Inflammatory macrophage (primary cell): Measurements from ENCODE around the gene GLI1.
A peak's percentile ranks its signal among the peaks of the same experiment; 100 is the strongest.
"Not testable (repeated sequence)": the region's sequence is repeated elsewhere in the genome, so short reads cannot be mapped to it uniquely, and the experiment has no call there.

Experiments used
- DNase-seq, 2 donors: peaks; one replicate each; pipeline ENCODE4 v3.0.0-alpha.2; 2020 to 2022
- total RNA-seq, 18 experiments: gene quantifications; one replicate each; lab custom pipeline; 2026; ENCODE audit warnings: mixed read lengths in 6 of 18, inconsistent platforms in 2 of 18; lab: John Stamatoyannopoulos, UW

Gene GLI1
- total RNA-seq, result 0 to 0.57 (median 0.07) reads per million in 18 experiments

DNA sequence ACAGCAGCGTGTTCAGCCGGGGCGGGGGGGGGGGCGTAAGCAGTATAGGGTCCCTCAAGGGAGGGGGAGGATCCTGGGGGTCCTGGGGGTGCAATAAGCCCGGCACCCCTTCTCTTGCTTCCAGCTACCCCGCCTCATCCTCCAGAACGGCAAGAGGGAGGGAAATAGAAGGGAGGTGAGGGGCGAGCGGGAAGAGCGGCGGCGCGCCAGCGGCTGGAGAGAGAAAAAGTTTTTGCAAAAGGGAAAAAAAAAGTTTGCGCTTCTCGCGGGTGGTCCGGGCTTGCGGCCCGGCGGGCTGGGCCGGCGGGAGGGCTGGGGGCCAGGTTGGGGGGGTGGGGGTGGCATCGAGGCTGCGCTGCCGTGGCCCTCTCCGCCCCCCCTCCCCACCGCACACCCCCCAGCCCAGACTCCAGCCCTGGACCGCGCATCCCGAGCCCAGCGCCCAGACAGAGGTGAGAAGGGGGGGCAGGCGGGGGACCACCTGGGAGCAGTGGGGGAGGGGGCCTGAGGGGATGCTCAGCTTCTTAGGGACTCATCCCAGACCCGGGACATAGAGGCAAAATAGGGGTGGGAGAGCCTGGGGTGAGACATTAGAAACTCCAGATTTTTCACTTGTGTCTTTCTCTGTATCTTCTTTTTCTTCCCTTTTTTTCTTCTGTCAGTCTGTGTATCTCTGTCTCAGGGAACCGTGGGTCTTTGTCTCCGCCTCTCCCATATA is at the start of gene GLI1:
Gene GLI1 (plus strand): TSS at position 36 of the 718 bp plus-strand sequence. CDS start 3,907 bp downstream, outside the sequence.
- DNase-seq, result no peak

DNA sequence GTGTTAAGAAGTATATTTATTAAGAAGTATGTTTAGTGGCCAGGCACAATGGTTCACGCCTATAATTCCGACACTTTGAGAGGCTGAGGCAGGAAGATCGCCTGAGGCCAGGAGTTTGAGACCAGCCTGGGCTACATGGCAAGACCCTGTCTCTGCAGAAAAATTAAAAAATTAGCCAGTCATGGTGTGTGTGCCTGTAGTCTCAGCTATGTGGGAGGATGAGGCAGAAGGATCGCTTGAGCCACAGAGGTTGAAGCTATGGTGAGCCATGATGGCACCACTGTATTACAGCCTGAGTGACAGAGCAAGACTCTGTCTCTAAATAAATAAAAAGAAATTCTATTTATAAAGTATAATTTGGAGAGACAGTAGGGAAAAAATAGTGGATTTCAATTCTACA is 49.1 kb upstream of the GLI1 start:
- DNase-seq, result no peak

DNA sequence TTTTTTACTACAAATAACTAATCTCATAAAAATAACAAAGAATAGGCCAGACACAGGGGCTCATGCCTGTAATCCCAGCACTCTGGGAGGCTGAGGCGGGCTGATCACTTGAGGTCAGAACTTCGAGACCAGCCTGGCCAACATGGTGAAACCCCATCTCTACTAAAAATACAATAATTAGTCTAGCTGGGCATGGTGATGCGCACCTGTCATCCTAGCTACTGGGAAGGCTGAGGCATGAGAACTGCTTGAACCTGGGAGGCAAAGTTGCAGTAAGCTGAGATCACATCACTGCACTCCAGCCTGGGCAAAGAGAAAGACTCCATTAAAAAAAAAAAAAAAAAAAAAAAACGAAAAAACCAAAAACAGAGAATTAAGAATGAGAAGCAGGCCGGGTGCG is 45.4 kb upstream of the GLI1 start:
- DNase-seq, result not testable (repeated sequence)

DNA sequence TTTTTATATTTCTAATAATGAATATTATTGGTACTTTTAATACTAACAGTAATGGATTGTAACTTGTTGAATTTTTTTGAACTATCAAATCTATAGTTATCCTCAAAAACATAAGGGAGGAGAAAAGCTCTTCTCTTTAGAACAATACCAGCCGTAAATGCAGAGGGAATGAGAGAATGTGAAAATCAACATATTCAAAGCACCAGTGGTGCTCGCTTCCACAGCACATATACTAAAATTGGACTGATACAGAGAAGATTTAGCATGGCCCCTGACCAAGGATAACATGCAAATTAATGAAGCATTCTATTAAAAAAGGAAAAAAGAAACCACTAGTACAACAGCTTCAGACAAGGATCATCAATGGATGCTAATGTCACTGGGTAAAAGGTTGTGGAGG is 44.5 kb upstream of the GLI1 start:
- DNase-seq, result no peak

DNA sequence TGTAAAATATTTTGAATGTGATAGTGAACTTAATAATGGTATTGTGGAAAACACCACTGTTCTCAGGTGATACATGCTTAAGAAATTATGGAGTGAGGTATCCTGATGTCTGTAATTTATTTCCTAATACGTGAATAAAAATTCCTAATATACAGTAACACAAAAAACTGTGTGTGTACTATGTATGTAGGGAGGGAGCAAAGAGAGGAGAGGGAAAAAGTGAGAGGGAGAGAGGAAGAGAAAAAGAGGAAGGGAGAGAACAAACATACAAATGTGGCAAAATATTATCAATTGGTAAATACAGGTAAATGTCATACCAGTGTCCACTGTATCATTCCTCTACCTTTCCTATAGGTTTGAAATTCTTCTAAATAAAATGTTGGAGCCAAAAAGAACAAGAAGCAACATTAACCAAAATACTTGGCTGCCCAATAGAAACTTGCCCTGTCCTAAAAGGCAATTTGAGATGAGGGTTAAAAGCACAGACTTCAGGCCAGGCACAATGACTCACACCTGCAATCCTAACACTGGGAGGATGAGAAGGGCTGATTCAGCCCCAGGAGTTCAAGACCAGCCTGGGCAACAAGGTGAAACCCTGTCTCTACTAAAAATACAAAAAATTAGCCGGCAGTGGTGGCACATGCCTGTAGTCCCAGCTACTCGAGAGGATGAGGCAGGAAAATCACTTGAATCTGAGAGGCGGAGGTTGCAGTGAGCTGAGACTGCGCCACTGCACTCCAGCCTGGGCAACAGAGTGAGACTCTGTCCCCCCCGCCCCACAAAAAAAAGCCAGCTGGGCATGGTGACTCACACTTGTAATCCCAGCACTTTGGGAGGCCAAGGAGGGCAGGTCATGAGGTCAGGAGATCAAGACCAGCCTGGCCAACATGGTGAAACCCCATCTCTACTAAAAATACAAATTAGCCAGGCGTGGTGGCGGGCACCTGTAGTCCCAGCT is 43.3 kb upstream of the GLI1 start:
- DNase-seq, result no peak

DNA sequence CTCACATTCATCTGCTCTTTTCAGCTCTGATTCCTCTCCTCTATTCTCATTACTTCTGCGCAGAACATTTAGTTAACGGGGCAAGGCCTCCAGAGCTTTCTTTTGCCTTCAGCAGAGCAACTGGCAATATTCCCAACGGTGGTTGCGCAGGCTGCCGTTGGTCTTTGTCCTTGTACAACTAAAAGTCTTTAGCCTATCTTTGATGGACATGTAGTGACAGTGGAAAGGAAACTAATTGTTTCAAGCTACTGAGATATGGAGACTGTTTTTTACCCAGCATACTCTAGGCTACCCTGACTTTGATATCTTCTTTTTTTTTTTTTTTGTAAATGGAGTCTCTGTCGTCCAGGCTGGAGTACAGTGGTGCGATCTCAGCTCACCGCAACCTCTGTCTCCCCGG is 41.3 kb upstream of the GLI1 start:
- no peak for DNase-seq

DNA sequence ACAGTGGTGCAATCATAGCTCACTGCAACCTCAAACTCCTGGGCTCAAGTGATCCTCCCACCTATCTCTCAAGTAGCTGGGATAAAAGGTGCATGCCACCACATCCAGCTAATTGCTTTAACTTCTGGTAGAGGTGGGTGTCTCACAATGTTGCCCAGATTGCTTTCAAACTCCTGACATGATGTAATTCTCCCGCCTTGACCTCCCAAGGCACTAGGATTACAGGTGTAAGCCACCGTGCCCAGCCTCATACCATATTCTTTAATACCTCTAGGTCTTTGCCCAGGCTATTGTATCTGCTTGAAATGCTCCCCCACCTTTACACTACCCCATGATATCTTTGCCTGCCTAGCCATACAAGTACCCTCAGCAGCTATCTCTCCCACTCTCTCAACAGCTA is 40.1 kb upstream of the GLI1 start:
- no peak for DNase-seq

DNA sequence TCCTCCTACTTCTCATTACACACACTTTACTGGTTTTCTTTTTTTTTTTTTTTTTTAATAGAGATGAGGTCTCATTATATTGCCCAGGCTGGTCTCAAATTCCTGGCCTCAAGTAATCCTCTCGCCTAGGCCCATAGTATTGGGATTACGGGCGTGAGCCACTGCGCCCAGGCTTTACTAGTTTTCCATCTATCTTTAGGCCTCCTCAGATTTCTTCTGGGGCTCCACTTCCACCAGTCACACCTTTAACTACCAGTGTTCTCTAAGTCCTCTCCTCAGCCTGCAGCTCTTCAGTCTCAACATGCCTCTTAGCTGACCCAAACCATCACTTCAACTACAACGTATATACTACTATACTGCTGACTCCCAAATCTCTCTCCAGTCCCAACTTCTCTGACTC is 39.1 kb upstream of the GLI1 start:
- no peak for DNase-seq

DNA sequence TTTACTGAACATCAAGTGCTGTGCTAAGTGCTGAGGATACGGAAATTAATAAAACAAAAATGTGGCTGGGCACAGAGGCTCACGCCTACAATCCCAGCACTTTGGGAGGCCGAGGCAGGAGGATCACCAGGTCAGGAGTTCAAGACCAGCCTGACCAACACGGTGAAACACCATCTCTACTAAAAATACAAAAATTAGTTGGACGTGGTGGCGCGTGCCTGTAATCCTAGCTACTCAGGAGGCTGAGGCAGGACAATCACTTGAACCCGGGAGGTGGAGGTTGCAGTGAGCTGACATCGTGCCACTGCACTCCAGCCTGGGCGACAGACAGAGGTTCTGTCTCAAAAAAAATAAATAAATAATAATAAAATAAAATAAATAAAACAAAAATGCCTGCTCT is 32.6 kb upstream of the GLI1 start:
- DNase-seq, result not testable (repeated sequence)

DNA sequence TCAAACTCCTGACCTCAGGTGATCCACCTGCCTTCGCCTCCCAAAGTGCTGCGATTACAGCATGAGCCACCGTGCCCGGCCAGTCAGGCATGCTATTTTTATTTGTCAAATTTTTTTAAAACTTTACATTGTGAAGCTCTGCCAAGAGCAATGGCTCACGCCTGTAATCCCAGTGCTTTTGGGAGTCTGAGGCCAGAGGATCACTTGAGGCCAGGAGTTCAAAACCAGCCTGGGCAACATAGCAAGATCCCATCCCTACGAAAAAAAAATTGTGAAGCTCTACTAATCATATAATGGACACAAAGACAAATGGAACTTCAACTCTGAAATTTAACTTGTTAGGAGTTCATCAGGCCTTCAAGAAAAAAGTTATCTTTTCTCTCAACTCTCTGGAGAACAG is 30.6 kb upstream of the GLI1 start:
- no peak for DNase-seq

DNA sequence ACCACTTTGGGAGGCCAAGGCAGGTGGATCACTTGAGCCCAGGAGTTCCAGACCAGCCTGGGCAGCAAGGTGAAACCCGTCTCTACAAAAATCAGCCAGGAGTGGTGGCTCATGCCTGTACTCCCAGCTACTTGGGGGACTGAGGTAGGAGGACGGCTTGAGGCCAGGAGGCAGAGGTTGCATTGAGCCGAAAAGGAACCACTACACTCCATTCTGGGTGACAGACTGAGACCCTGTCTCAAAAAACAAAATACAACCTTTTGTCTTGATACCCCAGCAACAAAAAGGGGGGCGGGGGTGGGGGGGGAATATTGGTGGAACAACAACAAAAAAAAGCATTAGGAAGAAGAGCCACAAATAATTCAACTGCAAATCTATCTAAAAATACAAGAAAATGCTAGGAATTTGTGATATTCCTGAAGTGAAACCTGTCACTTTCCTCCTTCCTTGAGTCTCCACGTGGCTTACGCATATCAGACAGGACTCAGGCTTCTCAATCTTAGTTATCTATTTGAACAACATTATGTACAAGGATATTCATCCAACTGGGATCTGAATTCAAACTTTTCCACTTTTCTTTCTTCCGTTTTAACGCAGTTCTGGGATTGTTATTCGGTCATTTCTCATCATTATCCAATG is 30.0 kb upstream of the GLI1 start:
- DNase-seq, result no peak

DNA sequence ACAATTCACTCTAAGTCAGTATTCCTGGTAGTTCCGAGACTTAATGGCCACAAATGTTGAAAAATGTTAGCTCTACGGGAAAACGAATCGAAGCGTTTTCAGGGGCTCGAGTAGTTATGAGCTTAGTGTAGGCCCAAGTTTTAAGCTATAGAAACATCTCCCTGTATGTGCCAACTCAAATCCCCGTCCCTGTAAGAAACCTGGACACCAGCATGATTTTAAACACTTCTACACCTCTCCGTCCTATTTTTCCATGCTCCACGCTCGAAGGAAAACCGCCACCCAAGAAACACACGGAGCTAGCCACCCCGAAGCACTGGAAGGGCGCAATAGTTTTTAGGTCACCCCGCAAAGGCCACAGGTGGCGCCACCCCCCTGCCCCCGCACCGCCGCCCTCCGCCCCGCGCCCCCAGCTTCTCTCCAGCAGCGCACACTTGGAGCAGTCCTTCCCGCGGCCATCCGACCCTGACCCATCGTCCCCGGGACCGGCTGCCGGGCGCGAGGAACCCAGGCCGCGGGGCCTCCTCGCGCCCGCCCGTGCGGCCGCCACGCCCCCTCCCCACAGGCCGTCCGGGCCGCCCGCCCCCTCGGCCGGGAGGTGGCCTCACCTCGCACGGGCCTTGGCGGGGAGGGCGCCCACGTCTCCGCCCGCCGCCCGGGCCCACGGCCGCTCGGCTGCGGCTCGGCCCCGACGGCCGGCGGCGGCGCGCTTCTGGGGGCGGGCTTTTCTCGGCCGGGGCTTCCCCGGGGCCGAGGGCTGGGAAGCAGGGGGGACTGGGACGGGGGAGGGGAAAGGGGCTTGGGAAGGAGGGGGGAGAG is 29.3 kb upstream of the GLI1 start:
- DNase-seq, result peak in 1 of 2 donors; percentile 16

DNA sequence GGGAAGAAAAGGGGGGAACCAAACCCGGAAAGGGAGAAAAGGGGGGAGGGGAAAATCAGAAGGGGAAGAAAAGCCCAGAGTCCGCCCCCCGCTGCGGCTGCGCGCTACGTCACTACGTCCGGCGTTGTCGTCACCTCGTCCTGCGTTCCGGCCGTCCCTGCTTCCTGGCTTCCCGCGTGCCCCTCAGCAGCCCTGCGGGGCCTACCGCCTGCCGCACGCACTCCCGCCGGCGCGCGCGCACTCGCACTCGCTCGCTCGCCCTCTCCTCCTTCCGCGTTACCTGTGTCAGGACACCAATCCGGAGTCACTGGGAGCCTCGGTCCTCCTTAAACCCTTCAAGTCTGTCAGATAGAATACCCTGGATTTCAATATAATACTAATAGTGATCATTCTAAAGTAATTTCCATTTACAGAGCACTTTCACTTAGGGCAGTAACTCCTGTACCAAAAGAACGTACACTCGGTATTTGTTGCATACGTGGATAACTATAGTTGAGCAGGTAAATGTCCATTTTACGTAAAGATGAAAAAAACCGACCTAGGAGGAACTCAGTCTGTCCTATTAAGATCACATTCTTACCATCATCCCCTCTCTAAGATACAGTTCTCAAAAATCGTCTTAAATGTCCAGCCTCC is 28.5 kb upstream of the GLI1 start, which contains the start of gene R3HDM2:
Gene R3HDM2 (minus strand): TSS at position 113 of the 636 bp plus-strand sequence. CDS start 120,615 bp downstream, outside the sequence.
- peak; percentile 96 for DNase-seq

DNA sequence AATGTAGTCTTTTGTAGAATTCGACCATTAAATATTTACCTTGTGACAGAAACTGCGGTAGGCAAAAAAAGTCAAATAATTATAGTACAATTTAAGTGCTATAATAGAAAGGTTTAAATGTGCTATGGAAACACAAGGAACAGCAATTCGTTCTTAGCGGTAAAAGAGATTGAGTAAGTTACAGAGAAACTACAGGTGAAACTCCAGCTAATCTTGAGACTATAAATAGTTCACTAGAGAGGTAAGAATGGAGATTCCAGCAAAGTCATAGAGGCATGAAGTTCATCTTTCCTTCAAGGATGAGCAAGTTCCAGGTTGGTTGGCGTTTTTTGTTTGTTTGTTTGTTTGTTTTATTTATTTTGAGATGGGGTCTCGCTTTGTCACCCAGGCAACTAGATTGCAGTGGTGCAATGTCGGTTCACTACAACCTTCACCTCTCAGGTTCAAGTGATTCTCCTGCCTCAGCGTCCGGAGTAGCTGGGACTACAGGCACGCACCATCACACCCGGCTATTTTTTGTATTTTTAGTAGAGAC is 27.9 kb upstream of the GLI1 start:
- no peak for DNase-seq

DNA sequence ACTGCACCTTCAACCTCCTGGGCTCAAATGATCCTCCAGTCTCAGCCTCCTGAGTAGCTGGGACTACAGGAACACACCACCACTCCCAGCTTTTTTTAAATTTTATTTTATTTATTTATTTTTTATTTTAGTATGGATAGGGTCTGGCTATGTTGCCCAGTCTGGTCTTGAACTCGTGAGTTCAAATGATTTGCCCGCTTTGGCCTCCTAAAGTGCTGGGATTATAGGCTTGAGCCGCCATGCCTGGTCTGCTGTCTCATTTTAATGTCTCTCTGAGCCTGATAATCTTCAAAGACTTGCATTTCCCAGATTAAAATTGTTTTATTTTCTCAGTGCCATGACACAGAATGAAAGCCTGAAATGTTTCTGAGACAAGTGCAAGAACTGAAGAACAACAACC is 26.2 kb upstream of the GLI1 start:
- no peak for DNase-seq

DNA sequence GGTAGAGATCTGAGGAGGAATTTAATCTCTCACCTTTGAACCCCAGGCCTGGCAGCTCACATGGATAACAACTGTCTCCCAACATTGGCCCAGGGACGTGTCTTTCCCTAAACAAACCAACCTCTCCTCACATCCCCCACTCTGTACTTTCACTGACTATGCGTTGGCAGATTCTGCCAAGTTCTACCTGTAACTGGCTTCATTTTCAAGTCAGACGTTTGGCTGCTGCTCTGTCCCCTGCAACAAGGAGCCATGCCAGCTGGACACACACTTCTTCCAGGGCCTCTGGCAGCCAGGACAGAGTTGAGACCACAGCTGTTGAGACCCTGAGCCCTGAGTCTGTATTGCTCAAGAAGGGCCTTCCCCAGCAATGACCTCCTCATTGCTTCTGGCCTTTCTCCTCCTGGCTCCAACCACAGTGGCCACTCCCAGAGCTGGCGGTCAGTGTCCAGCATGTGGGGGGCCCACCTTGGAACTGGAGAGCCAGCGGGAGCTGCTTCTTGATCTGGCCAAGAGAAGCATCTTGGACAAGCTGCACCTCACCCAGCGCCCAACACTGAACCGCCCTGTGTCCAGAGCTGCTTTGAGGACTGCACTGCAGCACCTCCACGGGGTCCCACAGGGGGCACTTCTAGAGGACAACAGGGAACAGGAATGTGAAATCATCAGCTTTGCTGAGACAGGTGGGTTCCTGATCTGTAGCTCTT is 24.9 kb upstream of the GLI1 start, which contains the start of gene INHBC:
Gene INHBC (plus strand): TSS at position 268 of the 707 bp plus-strand sequence. CDS start 103 bp downstream, at position 371.
- DNase-seq, result no peak

DNA sequence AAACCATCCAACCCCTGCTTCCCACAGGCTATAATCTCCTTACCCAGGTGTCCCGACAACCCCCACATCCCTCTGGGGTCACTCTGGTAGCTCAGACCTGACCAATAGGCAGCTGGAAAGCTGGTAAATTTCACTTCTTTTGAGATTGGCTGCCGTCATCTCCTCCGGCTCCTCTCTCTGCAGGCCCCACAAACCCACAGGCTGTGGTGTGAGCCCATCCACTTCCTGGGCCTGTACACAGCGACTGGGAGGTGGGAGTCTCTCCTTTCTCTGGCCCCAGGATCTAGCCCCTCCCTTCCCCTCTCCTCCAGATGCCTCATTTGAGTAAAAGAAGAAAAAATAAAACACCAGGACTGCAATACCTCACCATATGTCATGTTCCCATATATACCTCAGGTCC is 24.3 kb upstream of the GLI1 start:
- no peak for DNase-seq

DNA sequence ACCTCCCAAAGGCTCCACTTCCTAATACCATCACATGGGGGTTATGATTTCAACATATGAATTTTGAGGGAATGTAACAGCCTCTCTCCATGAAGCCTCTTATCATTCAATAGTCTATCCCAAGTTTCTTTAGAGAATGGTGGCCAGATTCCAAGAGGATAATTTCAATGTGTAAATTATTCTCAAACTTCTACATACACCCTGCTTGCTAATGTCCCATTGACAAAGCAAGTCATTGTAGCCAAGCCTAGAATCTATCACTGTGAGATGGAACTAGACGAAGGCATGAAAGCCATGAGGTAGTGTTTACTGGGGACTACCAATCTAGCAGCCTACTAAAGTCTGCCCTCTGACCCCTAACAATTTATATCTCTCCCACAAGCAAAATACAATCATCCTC is 21.2 kb upstream of the GLI1 start:
- no peak for DNase-seq

DNA sequence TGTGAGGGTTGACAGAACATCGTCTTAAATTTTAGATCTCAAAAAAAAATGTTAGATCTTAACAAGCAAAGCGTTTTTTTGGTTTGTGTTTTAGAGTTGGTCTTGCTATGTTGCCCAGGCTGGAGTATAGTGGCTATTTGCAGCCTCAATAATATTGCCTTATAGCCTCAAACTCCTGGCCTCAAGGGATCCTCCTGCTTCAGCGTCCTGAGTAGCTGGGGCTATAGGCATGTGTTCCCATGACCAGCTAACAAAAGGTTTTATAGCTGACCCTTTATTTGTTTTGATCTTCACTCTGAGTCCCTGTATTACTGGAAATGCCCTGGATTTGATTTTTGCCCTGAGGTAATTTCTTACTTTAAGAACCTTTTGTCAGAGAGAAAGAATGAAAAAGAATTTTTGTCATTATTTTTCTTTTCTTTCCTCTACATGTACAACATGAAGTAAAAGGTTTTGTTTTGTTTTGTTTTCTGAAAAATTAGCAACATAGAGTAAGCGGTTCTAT is 19.8 kb upstream of the GLI1 start:
- no peak for DNase-seq

DNA sequence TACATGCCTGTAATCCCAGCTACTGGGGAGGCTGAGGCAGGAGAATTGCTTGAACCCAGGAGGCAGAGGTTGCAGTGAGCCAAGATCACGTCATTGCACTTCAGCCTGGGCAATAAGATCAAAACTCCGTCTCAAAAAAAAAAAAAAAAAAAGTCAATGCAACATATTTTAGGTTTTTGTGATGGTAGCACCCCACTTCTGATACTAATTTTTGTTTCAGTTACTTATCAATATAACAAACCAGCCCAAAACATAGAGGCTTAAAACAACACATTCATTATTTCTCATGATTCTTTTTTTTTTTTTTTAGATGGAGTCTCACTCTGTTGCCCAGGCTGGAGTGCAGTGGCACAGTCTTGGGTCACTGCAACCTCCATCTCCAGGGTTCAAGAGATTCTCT is 18.2 kb upstream of the GLI1 start:
- not testable (repeated sequence) for DNase-seq
